Psoas muscle (tissue), 8 donors: ENCODE data around the gene TRIM67. TPM values are rescaled to one million over a fixed set of nuclear protein-coding genes. Genes with fewer than 3 reads are reported as not detected.
"Not testable (repeated sequence)": the region's sequence is repeated elsewhere in the genome, so short reads cannot be mapped to it uniquely, and the experiment has no call there.

ENCODE experiments used
- ATAC-seq, 4 donors: fragments of 200-7000 bp; cut with Tn5 transposase; one replicate each; pipeline ENCODE4 v1.9.1; 2020; ENCODE audit warnings: moderate library complexity in 3 of 4, mild to moderate bottlenecking in 2 of 4
- DNase-seq, 2 donors: peaks; one replicate each; pipeline ENCODE4 v3.0.0-alpha.2; 2020
- H3K27ac ChIP-seq: fragments of 200-600 bp; one replicate; pipeline ENCODE4 v1.8.0; 2022
- H3K27me3 ChIP-seq, 3 donors: fragments of 200-600 bp in 1 of 3; one replicate each; pipeline versions ENCODE4 v1.6.1 to v1.8.0; 2013 to 2022; ENCODE audit warnings: low read length in 2 of 3, mild to moderate bottlenecking in 2 of 3, moderate library complexity in 1 of 3; ENCODE audit not compliant: insufficient read depth in 3 of 3
- H3K36me3 ChIP-seq, 2 donors: fragments of 200-600 bp in 1 of 2; one replicate each; pipeline versions ENCODE4 v1.6.1 to v1.8.0; 2013 to 2022; ENCODE audit warnings: low read depth in 1 of 2, mild to moderate bottlenecking in 1 of 2, moderate library complexity in 1 of 2; ENCODE audit not compliant: insufficient read depth in 1 of 2
- H3K4me1 ChIP-seq: fragments of 200-600 bp; one replicate; pipeline ENCODE4 v1.8.0; 2022
- H3K4me3 ChIP-seq: fragments of 200-600 bp; one replicate; pipeline ENCODE4 v1.8.0; 2022; ENCODE audit warnings: mild to moderate bottlenecking
- H3K9me3 ChIP-seq: fragments of 200-600 bp; one replicate; pipeline ENCODE4 v1.8.0; 2022
- WGBS, 3 donors: extraction: QIAGEN DNeasy Blood & Tissue Kit; methylation state at CpG; one replicate each; pipeline versions ENCODE4 v1.1.6 to v1.1.7; 2013; 5-methylcytosine and 5-hydroxymethylcytosine counted together
- intact Hi-C, 2 donors: fragments of 100-400 bp; cut with DNase I; formaldehyde crosslinking; loops; one replicate each; pipeline versions ENCODE4 v1.11.0 to v1.14.2; 2022
- polyA plus RNA-seq, 3 donors: library from polyadenylated mRNA; stranded (reverse); fragments of 200-250 nt; gene quantifications; one replicate each; pipeline ENCODE4 v1.2.3, GENCODE V29; 2013
- total RNA-seq, 4 donors: library from RNA; stranded (reverse); fragmentation: NEBNext Ultra II Directional in 2 of 4; extraction: Animal tissue kit (Norgen Biotek cat#: 25700) in 2 of 4; gene quantifications; one replicate each; pipeline versions ENCODE4 v1.2.1 to v1.2.4, GENCODE V29; 2021 to 2023
- TF ChIP-seq, protein P1 (sequence below): fragments of 200-600 bp; IDR thresholded peaks from one replicate; pipeline ENCODE4 v1.8.0; 2022; ENCODE audit warnings: antibody characterized with exemption
- donor health status: healthy with polysubstance abuse.
- donor health status: DM: no; HTN: no; CAD: no; lungs with moderate emphysema.
- donor health status: Bipolar disorder and iron deficiency.
- donor health status: healthy.
- donor health status: DM: yes; HTN: yes; CAD: no.
- donor health status: DM: no; HTN: no; CAD: no.
- donor health status: DM: no; HTN: no; CAD: no.
- donor health status: DM: yes; HTN: yes; CAD: no.

The TRIM67 gene
- total and polyA plus RNA-seq, 7 donors, result 0.06 TPM; not detected in 6

DNA sequence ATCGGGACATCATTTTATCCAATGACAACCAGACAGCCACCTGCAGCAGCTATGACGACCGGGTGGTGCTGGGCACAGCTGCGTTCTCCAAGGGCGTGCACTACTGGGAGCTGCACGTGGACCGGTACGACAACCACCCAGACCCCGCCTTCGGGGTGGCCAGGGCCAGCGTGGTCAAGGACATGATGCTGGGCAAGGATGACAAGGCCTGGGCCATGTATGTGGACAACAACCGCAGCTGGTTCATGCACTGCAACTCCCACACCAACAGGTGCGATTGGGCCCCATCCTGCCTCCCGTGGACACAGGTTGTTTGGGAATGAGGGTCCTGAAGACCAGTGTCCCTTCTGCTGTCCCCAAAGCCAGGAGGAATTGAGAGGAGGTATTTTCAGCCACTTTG is 47.1 kb downstream of the TRIM67 start:
- no peaks in the 10 kb centered on the region for H3K9me3 ChIP-seq
- no peaks in the 10 kb centered on the region for H3K4me1 ChIP-seq
- H3K27ac ChIP-seq, result no peak overlapping the region
- intact Hi-C loops, result loop anchor here in 1 of 2 donors (5.0 kb wide), 1 partner anchor 117 kb away; no protein-coding TSS in a partner anchor
- H3K4me3 ChIP-seq, result no peak overlapping the region
- ATAC-seq (no peak), DNase-seq (no peak)
- TF ChIP-seq, protein P1, sequence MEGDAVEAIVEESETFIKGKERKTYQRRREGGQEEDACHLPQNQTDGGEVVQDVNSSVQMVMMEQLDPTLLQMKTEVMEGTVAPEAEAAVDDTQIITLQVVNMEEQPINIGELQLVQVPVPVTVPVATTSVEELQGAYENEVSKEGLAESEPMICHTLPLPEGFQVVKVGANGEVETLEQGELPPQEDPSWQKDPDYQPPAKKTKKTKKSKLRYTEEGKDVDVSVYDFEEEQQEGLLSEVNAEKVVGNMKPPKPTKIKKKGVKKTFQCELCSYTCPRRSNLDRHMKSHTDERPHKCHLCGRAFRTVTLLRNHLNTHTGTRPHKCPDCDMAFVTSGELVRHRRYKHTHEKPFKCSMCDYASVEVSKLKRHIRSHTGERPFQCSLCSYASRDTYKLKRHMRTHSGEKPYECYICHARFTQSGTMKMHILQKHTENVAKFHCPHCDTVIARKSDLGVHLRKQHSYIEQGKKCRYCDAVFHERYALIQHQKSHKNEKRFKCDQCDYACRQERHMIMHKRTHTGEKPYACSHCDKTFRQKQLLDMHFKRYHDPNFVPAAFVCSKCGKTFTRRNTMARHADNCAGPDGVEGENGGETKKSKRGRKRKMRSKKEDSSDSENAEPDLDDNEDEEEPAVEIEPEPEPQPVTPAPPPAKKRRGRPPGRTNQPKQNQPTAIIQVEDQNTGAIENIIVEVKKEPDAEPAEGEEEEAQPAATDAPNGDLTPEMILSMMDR, result no peak
- no peaks in the 10 kb centered on the region for H3K36me3 ChIP-seq
- WGBS, 3 donors, result 88 to 91% (median 90%) methylated on average over 14 of the region's 14 CpGs
- H3K27me3 ChIP-seq, result peaks cover 0 to 10% (median 0%) of the 10 kb centered on the region in 3 donors

GRCh38 chr1:231209531-231209930 is 47.7 kb downstream of the TRIM67 start:
- TF ChIP-seq, protein P1, result no peak
- Histone ChIP-seq H3K9me3 (no peaks in the 10 kb centered on the region), H3K27me3 (peaks cover 0 to 12% (median 0%) of the 10 kb centered on the region in 3 donors), H3K4me1 (no peaks in the 10 kb centered on the region), H3K36me3 (no peaks in the 10 kb centered on the region), H3K27ac (no peak overlapping the region), H3K4me3 (no peak overlapping the region)
- ATAC-seq, result no peak
- no peak for DNase-seq
- WGBS, 3 donors, result 84 to 85% (median 84%) methylated on average over 5 of the region's 5 CpGs
- intact Hi-C loops, result loop anchor here in 1 of 2 donors (5.0 kb wide), 1 partner anchor 117 kb away; no protein-coding TSS in a partner anchor

GRCh38 chr1:231210126-231210525 is 48.3 kb downstream of the TRIM67 start:
- DNase-seq, result no peak
- H3K9me3 ChIP-seq, result no peaks in the 10 kb centered on the region
- intact Hi-C loops, result loop anchor here (2.0 to 5.0 kb wide), 4 partner anchors 233 to 413 kb away; partner anchors contain the start of genes ARV1 (in 1 of the 2) and TTC13 (in 1 of the 2)
- TF ChIP-seq, protein P1, result no peak
- H3K27ac ChIP-seq, result no peak overlapping the region
- no peak overlapping the region for H3K4me3 ChIP-seq
- no peaks in the 10 kb centered on the region for H3K4me1 ChIP-seq
- no peak for ATAC-seq
- peaks cover 0 to 13% (median 0%) of the 10 kb centered on the region in 3 donors for H3K27me3 ChIP-seq
- WGBS, 3 donors, result 85 to 94% (median 89%) methylated on average over 6 of the region's 6 CpGs
- H3K36me3 ChIP-seq, result no peaks in the 10 kb centered on the region

DNA sequence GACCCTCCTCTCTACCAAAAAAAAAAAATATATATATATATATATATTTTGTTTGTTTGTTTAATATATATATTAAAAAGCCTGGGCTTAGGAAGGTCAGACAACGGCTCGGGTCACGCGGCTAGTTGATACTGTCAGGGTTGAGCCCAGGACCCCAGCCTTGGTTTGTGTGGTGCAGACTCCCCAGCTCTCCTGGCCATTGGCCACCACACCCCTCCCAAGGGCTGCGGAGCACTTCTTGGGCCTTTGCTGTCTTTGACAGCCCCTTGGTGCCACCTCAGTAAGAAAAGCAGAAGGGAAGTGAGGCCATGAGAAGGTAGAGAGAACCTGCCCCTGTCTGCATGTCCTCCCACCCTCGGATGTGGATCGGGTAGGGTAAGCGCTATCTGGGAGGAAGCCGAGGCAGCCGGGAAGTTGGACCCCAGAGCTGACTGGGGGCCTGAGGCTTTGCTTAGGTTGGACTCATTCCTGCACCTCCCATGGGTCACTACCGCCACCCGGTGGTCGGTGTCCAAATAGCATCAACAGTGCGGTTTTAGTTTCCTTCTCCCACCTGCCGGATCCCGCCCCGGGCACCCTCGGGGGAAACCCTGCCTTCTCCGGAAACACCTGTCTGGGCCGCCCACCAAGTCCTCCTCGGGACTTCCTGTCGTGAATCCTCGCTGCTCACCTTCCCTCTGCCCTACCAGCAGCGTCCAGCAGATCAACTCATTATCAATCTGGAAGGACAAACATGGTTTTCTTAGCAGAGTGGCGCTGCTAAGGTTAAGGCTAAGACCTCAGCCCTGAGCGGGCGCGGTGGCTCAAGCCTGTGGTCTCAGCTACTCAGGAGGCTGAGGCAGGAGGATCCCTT is 49.4 kb downstream of the TRIM67 start:
- 18 to 20% (median 19%) methylated on average over 28 of the region's 28 CpGs for WGBS, 3 donors
- Histone ChIP-seq H3K27me3 (peaks cover 0 to 16% (median 0%) of the 10 kb centered on the region in 3 donors), H3K9me3 (no peaks in the 10 kb centered on the region), H3K4me1 (no peaks in the 10 kb centered on the region), H3K27ac (no peak overlapping the region), H3K36me3 (no peaks in the 10 kb centered on the region), H3K4me3 (peak overlapping the region; percentile 63)
- intact Hi-C loops, result loop anchor here (1.0 to 5.0 kb wide), 5 partner anchors 234 to 414 kb away; partner anchors contain the start of genes ARV1 (in 1 of the 2) and TTC13 (in 1 of the 2)
- ATAC-seq, result peak; percentile 89 to 96 (median 92)
- DNase-seq, result peak; percentile 77 to 88
- TF ChIP-seq, protein P1, result peak; percentile 91

- H3K9me3 ChIP-seq, H3K4me3 ChIP-seq, H3K36me3 ChIP-seq, ATAC-seq, H3K4me1 ChIP-seq, H3K27ac ChIP-seq, DNase-seq: not testable (repeated sequence)
- peaks cover 0 to 16% (median 3%) of the 10 kb centered on the region in 3 donors for H3K27me3 ChIP-seq
- WGBS, 3 donors, result 63 to 67% (median 63%) methylated on average over 5 of the region's 5 CpGs
- intact Hi-C loops, result loop anchor here (5.0 kb wide), 3 partner anchors 235 to 415 kb away; partner anchors contain the start of genes ARV1 (in 1 of the 2) and TTC13 (in 1 of the 2)
These were observed 50.4 kb downstream of the TRIM67 start for GRCh38 chr1:231212301-231212700.
